Measurements from ENCODE around the gene PLAA.

DNA sequence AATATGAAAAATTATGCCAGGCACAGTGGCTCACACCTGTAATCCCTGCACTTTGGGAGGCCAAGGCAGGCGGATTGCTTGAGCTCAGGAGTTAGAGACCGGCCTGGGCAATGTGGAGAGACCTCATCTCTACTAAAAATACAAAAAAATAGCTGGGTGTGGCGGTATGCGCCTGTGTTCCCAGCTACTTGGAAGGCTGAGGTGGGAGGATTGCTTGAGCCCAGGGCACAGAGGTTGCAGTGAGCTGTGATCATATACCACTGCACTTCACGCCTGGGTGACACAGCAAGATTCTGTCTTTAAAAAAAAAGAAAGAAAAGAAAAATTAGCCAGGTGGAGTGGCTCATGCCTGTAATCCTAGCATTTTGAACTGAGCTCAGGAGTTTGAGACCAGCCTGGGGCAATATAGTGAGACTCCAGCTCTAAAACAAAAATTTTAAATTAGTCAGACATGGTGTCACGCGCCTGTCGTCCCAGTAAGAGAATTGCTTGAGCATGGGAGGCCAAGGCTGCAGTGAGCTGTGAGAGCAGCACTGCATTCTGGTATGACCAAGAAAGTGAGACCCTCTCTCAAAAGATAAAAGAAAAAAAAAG, 18.0 kb downstream of the PLAA start:
- TF ChIP-seq, protein P1, sequence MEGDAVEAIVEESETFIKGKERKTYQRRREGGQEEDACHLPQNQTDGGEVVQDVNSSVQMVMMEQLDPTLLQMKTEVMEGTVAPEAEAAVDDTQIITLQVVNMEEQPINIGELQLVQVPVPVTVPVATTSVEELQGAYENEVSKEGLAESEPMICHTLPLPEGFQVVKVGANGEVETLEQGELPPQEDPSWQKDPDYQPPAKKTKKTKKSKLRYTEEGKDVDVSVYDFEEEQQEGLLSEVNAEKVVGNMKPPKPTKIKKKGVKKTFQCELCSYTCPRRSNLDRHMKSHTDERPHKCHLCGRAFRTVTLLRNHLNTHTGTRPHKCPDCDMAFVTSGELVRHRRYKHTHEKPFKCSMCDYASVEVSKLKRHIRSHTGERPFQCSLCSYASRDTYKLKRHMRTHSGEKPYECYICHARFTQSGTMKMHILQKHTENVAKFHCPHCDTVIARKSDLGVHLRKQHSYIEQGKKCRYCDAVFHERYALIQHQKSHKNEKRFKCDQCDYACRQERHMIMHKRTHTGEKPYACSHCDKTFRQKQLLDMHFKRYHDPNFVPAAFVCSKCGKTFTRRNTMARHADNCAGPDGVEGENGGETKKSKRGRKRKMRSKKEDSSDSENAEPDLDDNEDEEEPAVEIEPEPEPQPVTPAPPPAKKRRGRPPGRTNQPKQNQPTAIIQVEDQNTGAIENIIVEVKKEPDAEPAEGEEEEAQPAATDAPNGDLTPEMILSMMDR (conservative IDR thresholded peaks at IDR 0.05) = no peak
- no peak for TF ChIP-seq EZH2 (IDR thresholded peaks at IDR 0.05; ENCODE audit: low read depth)
